GM18499 (cell line): ENCODE data around the gene MYOZ2.

Source experiments
- ATAC-seq: cut with Tn5 transposase; IDR thresholded peaks from one replicate; pipeline ENCODE4 v1.9.1; 2021; ENCODE audit warnings: moderate number of reproducible peaks; ENCODE audit not compliant: insufficient read depth, unreplicated experiment

The MYOZ2 gene

DNA sequence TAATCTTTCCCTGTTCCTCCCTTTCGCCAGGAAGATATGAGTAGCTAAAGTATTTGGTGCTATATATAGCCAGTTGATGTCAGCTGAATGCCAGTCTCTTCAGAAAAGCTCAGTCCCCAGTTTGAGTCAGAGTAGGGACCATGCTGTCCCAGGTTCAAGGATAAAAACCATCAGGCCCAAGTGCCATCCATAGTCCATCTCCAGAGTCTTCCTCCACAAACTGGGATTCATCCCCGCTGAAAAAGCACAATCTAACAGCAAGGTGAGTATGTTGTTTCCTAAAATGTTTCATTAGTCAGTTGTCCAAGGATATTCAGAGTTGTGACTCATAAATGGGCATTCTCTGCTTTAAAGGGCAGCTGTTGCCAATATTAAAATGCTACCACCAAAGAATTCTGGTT, at the start of gene MYOZ2:
Gene MYOZ2, plus strand, starts transcription at position 112 of the 401 bp plus-strand sequence. CDS start 694 bp downstream, outside the sequence.
- no peak for ATAC-seq

DNA sequence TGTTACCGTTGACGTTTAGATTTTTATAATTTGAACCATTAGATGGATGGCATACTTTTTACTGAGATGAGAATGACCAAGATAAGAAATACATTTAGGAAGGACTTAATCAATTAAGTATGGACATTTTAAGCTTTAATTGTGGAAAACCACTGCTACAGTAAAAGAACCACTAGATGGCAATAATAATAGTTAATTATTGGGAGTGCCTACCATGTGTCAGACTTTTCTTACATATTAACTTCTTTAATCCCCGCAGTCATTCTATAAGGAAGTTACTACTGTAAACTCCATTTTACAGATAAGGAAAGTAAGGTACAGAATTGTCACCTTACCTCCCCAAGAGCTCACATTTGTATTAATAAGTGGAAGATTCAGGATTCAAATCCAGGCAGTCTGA, 48.5 kb upstream of the MYOZ2 start:
- ATAC-seq = no peak

DNA sequence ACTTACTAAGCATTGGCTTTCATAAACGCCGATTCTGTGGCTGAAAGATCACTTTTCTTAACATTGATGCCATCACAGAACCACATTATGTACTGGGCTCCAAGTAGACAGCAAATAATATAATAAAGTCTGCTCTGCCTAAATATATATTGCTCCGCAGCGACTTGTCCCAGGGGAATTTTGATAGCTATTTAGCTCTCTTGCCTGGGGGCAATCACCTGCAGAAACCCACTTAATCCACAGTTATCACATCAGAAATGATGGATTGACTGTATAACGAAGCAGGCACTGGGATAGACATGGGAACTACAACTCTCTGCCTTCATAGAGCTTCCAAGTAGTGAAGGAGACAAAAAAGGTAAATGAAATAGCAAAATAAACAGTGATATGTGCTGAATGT, 48.0 kb upstream of the MYOZ2 start:
- no peak for ATAC-seq

DNA sequence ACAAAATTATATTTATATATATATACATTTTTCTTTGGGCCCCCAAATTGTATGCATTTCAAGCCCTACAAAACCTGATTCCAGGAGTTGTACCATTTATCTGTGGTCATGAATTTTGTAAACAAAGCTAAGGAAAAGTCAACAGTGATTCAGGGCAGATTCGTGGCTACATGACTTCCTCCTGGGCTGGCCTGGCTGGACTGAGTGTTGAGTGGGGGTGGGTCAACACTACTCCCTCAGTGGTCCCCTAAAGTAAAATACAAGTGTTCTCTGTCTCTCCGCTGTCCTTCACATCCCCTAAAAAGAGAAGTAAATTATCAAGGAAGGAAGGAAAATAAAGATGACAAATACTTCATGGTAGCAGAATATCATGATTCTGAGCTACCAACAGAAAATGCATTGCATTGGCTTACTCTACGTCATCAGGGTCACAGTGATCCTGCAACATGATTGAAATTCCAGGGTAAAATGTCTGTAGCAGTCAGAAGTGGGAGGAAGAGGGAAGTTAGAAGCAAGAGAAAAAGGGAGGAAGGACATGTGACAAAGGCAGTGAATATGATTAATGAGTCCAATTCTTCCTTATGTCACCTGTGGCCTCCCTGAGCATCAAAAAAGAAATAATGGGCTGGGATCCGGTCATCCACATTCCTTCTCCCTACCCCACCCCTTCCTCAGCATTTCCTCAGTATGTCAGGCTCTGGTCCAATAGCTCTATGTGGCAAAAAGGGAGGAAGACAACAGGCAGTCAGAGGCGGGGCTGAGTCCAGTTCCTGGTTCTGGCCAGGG, 42.4 kb upstream of the MYOZ2 start:
- no peak for ATAC-seq

DNA sequence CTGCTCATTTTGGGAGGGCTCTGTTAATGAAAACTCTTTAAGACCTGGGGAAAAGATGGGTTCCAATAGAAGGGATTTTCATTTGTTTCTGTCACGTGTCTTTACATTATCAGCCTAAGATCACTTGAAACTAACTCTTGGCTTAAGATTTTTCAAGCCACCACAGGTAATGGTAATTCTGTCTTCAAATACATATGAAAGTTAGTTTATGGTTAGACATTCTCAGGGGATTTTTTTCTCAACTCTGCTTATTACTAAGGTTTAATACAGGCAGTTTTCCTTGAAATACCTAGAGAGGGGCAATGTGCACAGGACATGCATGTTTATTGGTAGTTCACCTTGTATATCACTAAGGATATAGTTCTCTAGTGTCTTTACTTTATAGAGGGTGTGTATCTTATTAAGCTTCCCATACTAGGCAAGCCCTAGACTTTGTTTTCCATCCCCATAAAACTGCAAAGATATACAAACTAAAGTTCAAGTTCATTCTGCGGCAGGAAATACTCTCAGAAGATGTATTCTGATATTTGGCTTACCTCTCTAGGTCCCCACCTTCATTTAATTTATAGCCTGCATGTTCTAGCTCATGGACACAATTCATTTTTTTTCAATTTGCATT, 38.2 kb upstream of the MYOZ2 start:
- no peak for ATAC-seq

DNA sequence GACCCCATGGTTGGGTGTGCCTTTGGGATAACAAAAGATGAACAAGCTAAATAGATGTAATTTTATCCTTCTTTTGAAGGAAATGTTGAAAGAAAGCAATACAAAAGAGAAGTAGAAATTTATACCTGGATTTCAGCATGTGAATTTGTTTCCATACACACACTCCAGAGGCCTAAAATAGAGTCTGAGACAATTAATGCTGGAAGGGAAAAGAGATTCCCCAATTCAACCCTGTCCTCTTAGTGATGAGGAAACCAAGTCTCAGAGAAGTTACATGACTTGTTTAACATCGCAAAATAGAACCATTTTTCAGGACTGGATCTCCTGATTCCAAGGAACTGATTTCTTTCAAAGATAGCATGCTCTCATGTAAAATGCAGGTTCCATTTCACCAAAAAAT, 37.3 kb upstream of the MYOZ2 start:
- ATAC-seq = no peak

DNA sequence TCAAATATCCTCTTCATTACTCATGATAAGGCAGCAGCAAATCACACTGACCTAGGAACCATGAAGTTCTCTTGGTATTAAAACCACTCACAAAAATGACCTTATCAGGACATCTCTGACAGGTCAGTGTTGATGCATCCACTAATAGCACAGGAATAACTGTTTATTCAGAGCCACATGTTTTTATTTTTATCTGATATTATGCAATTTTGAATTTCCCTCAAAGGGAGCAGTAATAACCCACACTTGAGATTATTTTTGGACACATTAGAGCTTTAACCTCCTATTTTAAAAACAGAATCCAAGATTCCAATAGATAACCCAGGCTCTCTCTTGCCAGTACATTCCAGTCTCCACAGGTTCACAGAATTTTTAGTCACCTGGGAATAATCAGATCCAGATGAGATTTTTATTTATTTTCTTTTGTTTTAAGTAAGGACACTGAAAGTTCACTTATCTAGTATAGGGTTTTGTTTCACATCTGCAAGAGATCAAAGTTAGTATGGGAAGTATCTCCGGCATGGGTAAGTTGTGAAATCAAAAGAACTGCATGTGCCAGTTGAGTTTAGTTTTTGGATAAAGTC, 36.3 kb upstream of the MYOZ2 start:
- no peak for ATAC-seq

DNA sequence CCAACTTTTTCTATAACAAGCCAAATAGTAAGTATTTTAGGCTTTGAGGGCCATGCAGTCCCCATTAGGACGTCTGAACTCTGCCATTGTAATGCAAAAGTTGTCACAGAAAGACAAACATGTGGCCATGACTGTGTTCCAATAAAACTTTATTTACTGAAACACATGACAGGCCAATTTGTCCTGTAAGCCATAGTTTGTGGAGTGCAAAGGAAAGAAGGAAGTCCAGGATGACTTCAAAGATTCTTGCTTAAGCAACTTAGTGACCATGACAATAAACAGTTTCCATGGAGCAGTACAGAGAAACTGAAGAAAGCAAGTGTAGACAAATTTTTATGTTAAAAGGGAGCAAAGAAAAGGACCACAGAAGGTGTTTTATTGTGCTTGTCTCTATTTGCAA, 35.0 kb upstream of the MYOZ2 start:
- ATAC-seq = no peak

DNA sequence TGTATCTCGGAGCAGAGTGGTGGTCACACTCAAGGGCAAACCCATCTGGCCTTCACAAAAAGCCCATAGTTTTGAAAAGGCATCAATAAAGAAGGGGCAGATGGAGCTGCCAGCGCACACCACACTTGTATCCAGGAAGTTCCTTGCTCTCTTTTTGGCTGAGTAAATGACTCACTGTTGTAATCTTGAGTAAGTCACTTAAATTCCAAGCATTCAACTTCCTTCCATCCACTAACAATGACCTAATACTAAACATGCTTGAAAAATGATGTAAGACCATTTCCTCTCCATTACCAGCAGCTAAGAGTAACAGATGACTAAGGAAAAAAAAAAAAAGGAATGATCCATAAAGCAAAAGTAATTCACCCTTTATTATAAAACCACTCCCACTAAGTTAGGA, 32.4 kb upstream of the MYOZ2 start:
- ATAC-seq = no peak

DNA sequence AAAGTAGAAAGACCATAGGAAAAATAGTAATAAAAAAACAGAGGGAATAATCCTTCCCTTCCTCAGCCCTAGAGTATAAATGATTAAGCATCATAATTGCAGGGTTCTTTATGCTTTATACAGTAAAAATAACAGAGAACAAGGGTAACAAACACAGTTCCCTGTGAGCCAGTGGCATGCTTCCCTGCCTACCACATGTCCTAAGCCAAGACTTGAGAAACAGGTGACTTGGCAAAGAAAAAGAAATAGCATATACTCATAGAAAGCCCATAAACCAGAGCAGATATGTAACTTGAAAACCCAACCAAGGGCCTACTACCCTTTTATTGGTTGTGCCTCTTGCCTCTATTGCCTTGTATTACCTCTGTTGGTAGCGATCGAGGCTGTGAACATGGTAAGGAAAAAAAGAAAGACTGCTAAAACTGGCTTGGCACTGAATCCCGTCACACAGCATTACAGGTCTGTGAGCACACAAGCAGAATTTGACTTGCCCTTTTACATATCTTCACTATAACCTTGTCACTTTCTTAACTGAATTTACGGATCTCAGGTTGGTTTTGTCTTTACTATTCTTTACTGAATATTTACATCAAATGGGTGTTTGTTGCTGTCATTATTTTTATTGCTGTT, 30.9 kb upstream of the MYOZ2 start:
- no peak for ATAC-seq

DNA sequence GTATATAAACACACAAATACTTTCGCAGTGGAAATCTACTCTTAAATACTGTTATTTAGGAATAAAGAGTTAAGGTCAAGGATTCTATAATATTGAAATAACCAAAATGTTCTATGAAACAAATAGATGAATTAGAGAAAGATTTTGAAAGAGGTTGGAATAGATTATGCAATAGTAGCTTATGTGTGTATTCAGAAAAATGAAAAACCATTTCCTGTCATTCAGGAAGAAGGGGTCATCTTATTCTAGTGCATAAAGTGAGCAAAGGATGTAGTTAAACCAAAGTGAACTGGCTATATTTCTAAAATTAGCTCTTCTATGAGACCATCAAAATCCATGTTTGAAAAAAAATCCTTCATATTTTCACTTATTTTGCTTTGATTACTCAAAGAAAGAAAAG, 30.0 kb upstream of the MYOZ2 start:
- ATAC-seq = no peak

DNA sequence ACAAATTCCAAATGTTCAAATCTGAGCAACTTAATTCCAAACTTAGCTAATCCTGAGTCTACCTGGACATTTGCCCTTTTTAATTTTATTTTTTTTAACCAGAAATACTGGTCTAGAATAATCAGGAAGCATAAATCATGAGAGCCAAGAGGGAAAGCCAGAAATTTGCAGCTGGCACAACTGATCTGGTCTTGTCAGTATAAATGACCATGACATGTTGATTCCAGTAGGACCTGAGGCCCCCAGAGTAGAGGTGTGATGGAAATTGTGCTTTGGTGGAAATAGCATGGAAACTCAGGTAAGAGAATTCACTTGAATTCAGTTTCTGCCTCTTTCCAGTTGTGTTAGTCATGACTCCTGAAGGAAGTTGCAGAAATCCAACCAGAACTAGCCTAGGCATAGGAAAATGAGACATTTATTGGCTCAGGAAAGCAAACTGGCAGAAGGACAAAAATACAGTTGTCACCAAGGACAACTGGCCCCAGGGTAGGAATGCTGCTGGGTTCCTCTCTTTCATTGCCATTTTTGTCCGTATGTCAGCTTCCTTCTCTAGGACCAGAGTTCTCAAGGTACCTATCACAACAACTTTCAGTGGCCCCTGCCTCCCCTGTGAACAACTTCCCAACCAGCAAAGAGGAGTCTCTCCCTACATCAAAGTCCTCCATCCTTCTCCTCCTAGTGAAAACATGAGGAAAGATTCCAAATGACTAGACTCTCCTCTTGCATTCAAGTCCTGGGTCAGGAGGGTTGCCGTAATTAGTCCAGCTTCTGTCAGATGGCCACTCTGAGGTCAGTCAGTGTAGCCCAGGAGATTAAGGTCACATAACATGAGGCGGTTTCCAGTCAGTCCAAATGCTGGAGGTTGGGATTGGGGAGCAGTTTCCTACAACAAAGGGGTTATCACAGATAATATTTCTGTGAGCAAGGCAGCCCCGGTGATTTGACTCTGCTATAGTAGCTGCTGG, 29.3 kb upstream of the MYOZ2 start:
- no peak for ATAC-seq

DNA sequence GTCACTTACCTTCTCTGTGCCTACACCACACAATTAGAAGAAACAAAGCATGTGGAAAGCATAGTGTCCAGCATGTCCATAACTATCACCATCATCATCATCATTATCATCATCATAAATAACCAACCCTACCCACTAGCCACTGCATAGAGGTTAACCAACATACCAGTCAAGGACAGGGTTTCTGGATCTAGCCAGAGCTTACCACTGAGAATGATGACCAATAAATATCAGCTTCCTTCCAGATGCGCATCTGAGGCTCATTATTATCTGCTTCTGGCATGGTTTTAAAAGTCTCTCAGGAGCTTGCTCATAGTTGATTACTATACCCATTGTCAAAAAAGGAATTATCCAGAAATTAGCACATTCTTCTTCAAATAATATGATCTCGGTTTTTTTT, 25.5 kb upstream of the MYOZ2 start:
- no peak for ATAC-seq

DNA sequence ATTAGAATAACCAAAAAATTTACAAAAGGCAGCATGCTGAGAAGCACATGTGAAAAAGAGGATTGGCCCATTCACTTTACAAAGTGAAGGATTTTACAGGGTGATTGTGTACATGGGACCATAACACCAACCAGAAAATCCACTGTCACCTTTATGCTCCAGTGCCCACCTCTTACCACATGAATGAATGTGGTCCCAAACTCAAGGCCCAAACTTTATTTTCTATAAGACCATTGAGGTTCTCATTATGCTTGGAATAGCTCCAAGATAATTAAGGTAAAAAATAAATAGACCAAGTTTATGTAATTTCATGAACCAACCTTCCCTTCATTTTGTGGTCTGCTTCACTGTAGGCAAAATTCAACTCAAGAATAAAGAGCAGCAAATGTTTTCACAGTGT, 24.3 kb upstream of the MYOZ2 start:
- ATAC-seq = no peak

DNA sequence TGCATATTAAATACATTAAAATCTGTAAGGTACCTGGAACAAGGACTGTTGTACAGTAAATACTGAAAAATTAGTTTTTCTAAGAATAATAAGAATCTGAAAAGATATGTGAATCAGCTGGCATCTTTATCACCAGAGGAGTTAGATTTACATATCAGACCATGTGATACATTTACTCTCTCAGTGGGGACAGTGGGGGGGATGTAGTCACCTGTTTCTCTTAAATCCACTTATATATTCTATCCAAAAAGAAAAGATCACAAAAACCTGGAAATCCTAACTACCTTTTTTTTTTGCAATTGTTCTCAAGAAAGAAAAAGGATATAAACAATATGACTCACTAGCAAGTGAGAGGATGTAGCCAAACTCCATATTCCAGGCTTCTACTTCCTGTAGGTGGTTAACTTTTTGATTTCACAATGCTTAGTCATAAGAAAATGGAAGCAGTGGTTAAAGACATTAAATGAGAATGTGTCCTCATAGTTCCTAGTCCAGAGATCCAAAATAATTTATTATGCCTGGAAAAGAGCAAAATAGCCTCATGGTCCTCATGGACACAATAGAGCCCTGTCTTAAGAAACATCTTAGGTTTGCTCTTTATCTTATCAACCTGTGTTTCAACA, 22.5 kb upstream of the MYOZ2 start:
- ATAC-seq = no peak

DNA sequence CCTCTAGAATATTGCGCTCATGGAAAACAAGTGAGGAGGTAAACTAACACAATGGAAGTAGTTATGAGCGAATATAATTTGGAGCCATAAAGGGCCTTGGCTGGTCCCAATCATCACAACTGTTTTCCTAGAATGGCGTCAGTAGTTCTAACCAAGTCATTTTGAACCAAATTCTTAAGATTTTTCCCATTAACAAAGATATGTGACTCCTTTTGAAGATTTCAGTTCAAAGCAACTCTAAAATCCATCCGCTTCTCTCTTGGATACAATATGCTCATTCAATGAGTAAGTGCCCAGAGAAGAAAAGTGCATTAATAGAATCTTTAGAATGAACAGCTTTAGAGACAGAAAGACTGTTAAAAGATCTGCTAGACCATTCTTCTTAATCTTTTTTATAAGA, 19.6 kb upstream of the MYOZ2 start:
- no peak for ATAC-seq

DNA sequence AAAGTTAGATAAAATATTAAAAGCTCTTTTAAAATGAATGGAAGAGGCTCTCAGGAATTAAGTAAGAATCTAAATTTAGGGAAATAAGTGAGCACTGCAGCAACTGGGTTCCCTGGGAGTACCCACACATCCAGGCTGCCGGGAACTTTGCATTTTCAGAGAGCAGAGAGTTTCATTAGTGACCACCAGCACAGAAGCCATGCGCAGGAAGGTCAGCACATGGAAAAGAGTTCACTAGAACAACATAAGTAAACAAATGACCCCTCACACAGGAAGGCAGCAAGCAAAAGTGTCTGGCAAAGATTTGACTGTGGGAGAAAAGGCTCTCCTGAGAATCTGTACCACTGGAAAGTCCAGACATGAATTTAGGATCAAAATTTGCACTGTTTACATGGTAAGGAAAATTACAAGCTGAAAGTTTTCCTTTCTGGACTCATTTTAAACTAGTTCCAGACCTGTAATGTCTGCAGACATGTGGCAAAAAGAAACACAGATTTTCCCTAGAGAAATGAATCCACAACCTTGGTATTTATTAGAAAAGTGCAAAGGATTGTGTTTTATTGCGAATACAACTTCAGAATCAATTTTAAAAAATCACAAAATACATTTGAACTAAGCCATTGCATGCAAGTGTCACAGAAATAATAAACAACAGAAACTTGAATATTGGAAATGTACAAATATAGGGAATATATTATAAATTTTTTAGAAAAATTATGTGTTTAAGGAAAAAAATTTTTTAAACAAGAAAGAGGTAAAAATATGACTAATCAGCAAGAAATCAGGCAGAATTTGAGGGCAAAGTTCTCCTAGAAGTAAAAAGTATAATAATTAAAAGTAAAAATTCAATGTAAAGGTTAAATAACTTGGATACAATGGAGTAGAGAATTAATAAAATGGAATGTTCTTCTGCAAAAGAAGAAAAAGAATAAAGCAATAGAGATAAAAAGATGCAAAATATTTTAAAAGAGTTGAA, 18.4 kb upstream of the MYOZ2 start:
- ATAC-seq = no peak

DNA sequence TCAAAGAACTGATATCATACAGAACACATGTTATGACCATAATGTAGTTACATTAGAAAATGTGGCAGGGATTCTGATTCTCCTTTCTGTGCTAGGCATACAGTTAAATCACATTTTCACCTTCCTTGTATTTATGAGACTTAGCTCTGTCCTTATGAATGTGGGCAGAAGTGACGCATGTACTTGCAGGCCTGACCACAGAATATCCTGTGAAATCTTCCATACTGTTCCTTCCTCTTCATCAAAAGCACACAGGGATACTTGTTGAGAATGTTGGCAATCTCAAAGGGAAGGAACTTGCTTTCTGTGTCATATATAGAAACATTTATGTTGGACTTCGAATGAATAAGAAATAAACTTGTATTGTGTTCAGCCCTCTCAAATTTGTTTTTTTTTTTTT, 17.2 kb upstream of the MYOZ2 start:
- no peak for ATAC-seq

DNA sequence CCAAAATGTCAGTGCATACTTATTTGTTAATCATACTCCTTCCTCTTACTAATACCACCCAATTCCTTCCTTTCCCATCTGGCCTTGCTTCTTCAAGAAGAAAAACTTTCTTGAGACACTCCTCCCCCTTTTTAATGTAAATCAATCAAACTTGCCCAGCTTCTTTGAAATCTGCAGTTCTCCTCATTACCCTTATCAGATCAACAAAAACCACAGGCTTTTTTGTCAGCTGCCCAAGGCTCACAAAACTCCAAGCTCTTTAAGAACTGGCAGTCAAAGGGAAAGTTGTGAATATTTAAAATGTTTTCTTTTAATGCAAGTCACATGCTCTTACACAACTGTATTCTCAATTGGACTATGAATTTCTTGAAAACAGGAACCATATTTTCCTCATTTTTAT, 11.3 kb upstream of the MYOZ2 start:
- no peak for ATAC-seq
